ENCODE results near the gene PCDHA1.

- TF ChIP-seq SIN3A (IDR thresholded peaks at IDR 0.05; ENCODE audit: borderline replicate concordance, insufficient read depth, low read length) (no peak), REST (IDR thresholded peaks at IDR 0.05; ENCODE audit: insufficient read depth in 1 of 2, low read depth in 2 of 2, low read length in 2 of 2) (no peak)
These were observed 202.2 kb downstream of the PCDHA1 start for GRCh38 chr5:140988100-140988499.
